Neural crest cell (in vitro differentiated cells): Measurements from ENCODE around the gene POGLUT2. TPM values are rescaled to one million over a fixed set of nuclear protein-coding genes. Genes with fewer than 3 reads are reported as not detected.

Source experiments
- DNase-seq: peaks from one replicate; pipeline ENCODE4 v3.0.0; 2021; ENCODE audit warnings: low read depth, mixed read lengths, low spot score
- H3K27ac Mint-ChIP-seq: one replicate; pipeline ENCODE4 v1.8.0; 2021; ENCODE audit warnings: mild to moderate bottlenecking, mixed read lengths; ENCODE audit not compliant: unreplicated experiment
- H3K27me3 Mint-ChIP-seq: 2 replicates; pipeline ENCODE4 v1.8.0; 2021; ENCODE audit warnings: low read depth, mild to moderate bottlenecking, mixed read lengths
- H3K36me3 Mint-ChIP-seq: 2 replicates; pipeline ENCODE4 v1.8.0; 2021; ENCODE audit warnings: low read depth, mild to moderate bottlenecking, mixed read lengths
- H3K4me1 Mint-ChIP-seq: 2 replicates; pipeline ENCODE4 v1.8.0; 2021; ENCODE audit warnings: mixed read lengths
- H3K4me3 Mint-ChIP-seq: one replicate; pipeline ENCODE4 v1.8.0; 2021; ENCODE audit warnings: mild to moderate bottlenecking, mixed read lengths
- H3K9me3 Mint-ChIP-seq: 2 replicates; pipeline ENCODE4 v1.8.0; 2021; ENCODE audit warnings: mixed read lengths
- CTCF ChIP-seq: fragments of 200-600 bp; sonication (generic); conservative IDR thresholded peaks from 2 replicates; pipeline ENCODE4 v1.5.0; 2021; ENCODE audit warnings: antibody characterized with exemption, mild to moderate bottlenecking
- total RNA-seq: library from RNA; stranded (reverse); gene quantifications from 2 replicates; pipeline ENCODE4 v1.2.1, GENCODE V29; 2021

The POGLUT2 gene
- total RNA-seq, 1 donor from 2014 or later: 31.1 TPM

- H3K27ac Mint-ChIP-seq: peak overlapping the region; percentile 57
- H3K27me3 Mint-ChIP-seq: no peaks in the 10 kb centered on the region
- H3K36me3 Mint-ChIP-seq: peaks cover 20% of the 10 kb centered on the region
- no peak for DNase-seq
- TF ChIP-seq CTCF: no peak
- H3K9me3 Mint-ChIP-seq: peaks cover 4% of the 10 kb centered on the region
- H3K4me1 Mint-ChIP-seq: peaks cover 5% of the 10 kb centered on the region
- H3K4me3 Mint-ChIP-seq: no peak overlapping the region
These were observed 27.3 kb upstream of the POGLUT2 start for GRCh38 chr13:102825921-102826706.

- Mint-ChIP-seq H3K36me3 (peaks cover 21% of the 10 kb centered on the region), H3K4me1 (peaks cover 5% of the 10 kb centered on the region), H3K4me3 (no peak overlapping the region), H3K9me3 (peaks cover 4% of the 10 kb centered on the region), H3K27me3 (no peaks in the 10 kb centered on the region), H3K27ac (no peak overlapping the region)
- DNase-seq: no peak
- no peak for TF ChIP-seq CTCF
These were observed 26.6 kb upstream of the POGLUT2 start for GRCh38 chr13:102825400-102825799.

GRCh38 chr13:102817907-102818306 lies 19.1 kb upstream of the POGLUT2 start:
- no peak for DNase-seq
- H3K36me3 Mint-ChIP-seq: peaks cover 19% of the 10 kb centered on the region
- peaks cover 11% of the 10 kb centered on the region for H3K4me1 Mint-ChIP-seq
- H3K9me3 Mint-ChIP-seq: peaks cover 3% of the 10 kb centered on the region
- H3K27me3 Mint-ChIP-seq: no peaks in the 10 kb centered on the region
- H3K4me3 Mint-ChIP-seq: no peak overlapping the region
- TF ChIP-seq CTCF: no peak
- no peak overlapping the region for H3K27ac Mint-ChIP-seq

GRCh38 chr13:102817241-102817640 lies 18.5 kb upstream of the POGLUT2 start:
- peaks cover 13% of the 10 kb centered on the region for H3K36me3 Mint-ChIP-seq
- peaks cover 13% of the 10 kb centered on the region for H3K4me1 Mint-ChIP-seq
- H3K4me3 Mint-ChIP-seq: no peak overlapping the region
- no peaks in the 10 kb centered on the region for H3K27me3 Mint-ChIP-seq
- H3K9me3 Mint-ChIP-seq: no peaks in the 10 kb centered on the region
- no peak for TF ChIP-seq CTCF
- no peak overlapping the region for H3K27ac Mint-ChIP-seq
- no peak for DNase-seq

GRCh38 chr13:102816708-102817107 lies 17.9 kb upstream of the POGLUT2 start:
- DNase-seq: no peak
- Mint-ChIP-seq H3K27ac (no peak overlapping the region), H3K27me3 (no peaks in the 10 kb centered on the region), H3K4me1 (peaks cover 14% of the 10 kb centered on the region), H3K36me3 (peaks cover 14% of the 10 kb centered on the region), H3K9me3 (peaks cover 2% of the 10 kb centered on the region), H3K4me3 (no peak overlapping the region)
- TF ChIP-seq CTCF: no peak
